Activated CD4-positive, CD25-positive, alpha-beta regulatory T cell treated with anti-CD3 and anti-CD28 coated beads, Interleukin-2, amount 50 U/mL, for 24 hours (primary cell): ENCODE data around the gene RPL10A.
A peak's percentile ranks its signal among the peaks of the same experiment; 100 is the strongest.
"Not testable (repeated sequence)": the region's sequence is repeated elsewhere in the genome, so short reads cannot be mapped to it uniquely, and the experiment has no call there.

Experiments
- ATAC-seq, 2 donors: fragments of 150-1000 bp; cut with Tn5 transposase; one replicate each; pipeline ENCODE4 v1.10.0; 2021; ENCODE audit warnings: mild to moderate bottlenecking in 1 of 2, moderate library complexity in 1 of 2

RPL10A gene

DNA sequence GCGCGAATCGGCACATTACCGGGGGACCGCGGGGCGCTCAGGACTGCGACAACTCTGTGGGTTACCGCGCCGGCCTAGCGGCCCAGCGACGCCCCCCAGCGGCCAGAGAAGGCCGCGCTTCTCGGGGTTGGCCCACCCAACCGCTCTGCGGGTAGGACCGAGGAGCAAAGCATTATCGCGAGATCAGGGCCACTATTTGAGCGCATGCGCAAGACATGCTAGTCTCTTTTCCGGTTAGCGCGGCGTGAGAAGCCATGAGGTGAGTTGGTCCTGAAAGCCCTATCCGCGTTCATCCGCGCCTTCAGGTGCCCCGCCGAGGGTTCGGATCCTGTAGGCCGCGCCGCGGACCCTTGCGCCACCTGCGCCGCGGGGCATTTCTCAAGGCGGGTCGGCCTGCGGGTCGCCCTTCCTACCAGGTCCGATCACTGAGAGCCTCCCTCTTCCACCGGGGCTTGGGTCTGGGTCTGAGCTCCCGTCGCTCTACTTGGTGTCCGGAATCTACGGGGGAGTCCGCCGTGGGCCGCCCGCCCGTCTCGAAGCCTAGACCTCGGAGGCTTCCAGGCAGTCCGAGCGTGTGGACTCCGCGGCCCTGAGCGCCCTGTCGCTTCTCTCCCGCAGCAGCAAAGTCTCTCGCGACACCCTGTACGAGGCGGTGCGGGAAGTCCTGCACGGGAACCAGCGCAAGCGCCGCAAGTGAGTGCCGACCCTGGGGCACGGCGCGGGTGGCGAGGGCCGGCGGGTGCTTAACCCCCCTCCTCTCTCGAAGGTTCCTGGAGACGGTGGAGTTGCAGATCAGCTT, at the start of gene RPL10A:
Gene RPL10A (plus strand): TSS at position 221 of the 799 bp plus-strand sequence. CDS start 34 bp downstream, at position 255.
- peak; percentile 90 to 91 for ATAC-seq

- ATAC-seq: peak in 1 of 2 donors; percentile 24
Measured at GRCh38 chr6:35419417-35419816, 48.8 kb upstream of the RPL10A start.

- ATAC-seq: no peak
Measured at GRCh38 chr6:35419961-35420360, 48.2 kb upstream of the RPL10A start.

- ATAC-seq: no peak
Measured at GRCh38 chr6:35425284-35425683, 42.9 kb upstream of the RPL10A start.

DNA sequence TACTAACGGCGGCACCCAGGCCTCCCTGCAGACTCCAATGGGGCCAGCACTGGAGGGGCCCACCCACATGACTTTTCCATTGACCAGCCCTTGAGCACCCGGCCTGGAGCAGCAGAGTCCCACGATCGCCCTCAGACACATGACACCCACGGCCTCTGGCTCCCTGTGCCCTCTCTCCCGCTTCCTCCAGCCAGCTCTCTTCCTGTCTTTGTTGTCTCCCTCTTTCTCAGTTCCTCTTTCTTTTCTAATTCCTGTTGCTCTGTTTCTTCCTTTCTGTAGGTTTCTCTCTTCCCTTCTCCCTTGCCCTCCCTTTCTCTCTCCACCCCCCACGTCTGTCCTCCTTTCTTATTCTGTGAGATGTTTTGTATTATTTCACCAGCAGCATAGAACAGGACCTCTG, 42.1 kb upstream of the RPL10A start:
- ATAC-seq: no peak

GRCh38 chr6:35427435-35427834, 40.8 kb upstream of the RPL10A start:
- ATAC-seq: no peak

DNA sequence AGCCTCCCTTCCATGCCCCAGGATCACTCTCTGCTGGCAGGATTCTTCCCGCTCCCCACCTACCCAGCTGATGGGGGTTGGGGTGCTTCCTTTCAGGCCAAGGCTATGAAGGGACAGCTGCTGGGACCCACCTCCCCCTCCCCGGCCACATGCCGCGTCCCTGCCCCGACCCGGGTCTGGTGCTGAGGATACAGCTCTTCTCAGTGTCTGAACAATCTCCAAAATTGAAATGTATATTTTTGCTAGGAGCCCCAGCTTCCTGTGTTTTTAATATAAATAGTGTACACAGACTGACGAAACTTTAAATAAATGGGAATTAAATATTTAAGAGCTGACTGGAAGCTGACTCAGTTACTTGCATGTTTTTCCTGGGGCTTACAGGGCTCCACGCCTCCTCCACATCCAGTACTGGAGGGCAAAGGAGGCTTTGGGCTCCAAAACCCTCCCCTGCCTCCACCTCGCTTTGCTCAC, 40.3 kb upstream of the RPL10A start:
- no peak for ATAC-seq

DNA sequence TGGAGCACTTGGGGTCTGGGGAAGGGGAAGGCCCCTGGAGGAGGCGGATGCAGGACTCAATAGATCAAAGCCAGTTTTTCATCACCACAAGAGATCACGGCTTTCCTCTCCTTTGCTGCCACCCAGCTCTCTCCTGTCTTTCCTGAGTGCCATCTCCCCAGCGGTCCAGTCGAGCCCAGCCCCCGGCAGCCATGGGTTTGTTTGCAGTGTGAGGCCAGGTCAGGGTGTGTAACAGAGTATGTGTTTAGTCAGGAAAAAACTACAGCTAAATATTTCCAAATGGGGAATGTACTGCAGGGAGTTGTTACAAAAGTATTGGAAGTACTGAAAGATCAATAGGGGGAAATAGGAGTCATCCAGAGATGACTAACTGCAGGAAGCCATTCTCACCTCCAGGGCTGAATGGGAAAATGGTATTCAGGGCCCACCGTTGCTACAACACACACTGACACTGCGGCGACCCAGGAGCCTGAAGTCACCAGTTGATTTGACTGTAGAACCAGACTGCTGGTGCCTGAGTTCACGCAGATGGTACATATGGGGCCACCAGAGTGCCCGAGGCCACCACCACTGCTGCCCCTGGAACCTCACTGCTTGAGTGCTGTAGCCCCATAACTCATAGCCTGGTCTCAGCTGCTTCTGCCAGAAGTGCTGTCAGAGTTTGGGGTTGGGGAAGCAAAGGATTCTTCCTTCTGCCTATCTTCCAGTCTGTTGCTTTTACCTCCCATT, 39.6 kb upstream of the RPL10A start:
- ATAC-seq: no peak

DNA sequence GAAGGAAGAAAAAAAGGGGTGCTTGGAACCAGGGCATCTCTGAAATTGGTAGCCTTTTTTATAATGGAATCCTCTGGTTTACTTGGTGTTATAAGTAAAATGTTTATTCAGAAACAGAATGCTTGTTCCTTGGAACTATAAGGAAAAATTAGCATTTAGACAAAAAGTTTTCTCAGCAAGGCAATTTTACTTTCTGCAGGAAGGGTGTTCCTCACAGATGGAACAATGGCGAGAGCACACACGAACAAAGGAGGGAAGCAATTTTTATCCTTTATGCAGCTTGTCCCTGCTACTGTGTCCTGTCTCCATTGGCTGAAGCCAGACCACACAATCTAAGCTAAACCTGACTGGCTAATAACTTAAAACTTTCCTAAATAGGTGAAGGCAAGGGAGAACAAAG, 38.7 kb upstream of the RPL10A start:
- no peak for ATAC-seq

DNA sequence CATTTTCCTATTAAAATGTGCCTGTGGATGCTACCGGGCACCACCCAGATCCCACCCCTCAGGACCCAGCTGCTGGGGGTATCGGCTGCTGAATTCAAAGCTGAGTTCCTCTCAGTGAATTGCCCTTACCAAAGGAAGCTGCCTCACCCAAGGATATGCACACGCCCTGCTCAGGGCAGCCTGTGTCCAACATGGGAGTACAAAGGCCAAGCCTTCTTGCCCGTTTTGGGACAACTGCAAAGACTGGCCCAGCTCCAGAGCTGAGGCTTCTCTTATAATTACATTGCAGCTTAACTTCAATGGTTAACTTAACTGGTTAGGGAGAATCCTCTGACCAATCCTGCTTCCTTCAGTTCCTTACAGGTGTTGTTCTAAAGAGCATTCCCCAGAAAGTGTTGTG, 35.9 kb upstream of the RPL10A start:
- no peak for ATAC-seq

DNA sequence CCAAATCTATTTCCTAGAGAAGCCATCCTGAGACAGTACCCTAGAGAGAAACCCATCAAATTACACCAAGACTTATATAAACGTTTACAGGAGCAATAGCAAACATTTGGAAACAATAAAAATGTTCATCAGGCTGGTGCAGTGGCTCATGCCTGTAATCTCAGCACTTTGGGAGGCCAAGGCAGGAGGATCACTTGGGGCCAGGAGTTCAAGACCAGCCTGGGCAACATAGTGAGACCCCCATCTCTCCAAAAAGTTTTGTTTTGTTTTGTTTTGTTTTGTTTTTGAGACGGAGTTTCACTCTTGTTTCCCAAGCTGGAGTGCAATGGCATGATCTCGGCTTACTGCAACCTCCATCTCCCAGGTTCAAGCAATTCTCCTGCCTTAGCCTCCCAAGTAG, 35.5 kb upstream of the RPL10A start:
- ATAC-seq: not testable (repeated sequence)

- no peak for ATAC-seq
Measured at GRCh38 chr6:35435074-35435837, 32.9 kb upstream of the RPL10A start.

DNA sequence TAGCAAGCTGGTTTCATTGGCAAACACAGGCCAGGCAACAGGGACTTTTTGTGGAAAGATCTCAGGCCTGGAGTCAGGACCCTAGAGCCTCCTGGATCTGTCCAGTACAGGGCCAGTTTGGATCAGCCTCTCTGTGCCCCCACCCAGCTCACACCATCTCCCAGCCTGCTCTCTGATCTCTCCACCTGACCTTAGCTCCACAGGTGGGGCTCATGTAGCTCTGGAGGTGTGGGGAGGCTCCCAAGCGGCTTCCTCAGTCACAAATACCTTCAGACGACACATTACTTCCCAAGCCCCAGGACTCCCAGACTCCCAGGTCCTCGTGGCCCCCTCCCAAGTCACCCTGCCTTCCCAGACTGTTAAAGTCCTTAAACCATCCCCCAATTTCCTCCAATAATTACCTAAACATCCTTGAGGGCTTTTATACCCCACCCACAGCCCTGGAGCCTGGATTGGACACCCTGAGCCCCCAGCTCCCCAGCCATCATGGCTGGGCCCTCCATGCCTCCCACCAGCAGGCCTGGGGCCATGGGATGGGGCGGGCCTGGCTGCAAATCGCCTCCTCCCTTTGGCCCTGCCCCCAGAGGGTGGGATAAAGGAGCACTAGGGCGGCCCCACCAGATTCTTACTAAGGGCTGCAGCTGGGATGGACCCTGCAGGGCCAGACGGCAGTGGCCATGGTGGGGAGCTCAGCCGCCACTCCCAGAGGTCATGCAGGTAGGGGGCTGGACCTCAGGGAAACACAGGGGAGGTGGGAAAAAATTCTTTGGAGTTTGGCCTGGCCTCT, 31.9 kb upstream of the RPL10A start:
- no peak for ATAC-seq

DNA sequence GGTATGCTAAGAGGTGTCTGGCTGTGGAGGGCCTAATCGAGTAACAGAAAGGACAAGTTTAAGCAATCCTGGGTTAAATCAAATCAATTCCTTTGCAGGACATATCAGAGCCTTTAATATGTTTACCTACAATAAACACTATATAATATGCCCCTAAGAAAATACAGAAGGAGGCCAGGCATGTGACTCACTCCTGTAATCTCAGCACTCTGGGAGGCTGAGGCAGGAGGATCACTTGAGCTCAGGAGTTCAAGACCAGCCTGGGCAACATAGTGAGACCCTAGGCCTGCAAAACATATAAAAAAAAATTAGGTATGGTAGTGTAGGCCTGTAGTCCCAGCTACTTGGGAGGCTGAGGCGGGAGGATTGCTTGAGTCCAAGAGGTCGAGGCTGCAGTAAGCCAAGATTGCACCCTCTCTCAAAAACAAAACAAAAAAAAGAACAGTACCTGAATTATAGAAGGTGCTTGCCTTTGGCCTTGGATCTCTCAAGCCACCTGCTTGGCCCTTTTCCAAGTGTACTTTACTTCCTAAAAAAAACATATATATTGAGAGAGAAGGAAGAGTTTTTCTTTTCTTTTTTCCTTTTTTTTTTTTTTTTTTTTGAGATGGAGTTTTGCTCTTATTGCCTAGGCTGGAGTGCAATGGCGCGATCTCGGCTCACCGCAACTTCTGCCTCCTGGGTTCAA, 29.7 kb upstream of the RPL10A start:
- ATAC-seq: not testable (repeated sequence)

DNA sequence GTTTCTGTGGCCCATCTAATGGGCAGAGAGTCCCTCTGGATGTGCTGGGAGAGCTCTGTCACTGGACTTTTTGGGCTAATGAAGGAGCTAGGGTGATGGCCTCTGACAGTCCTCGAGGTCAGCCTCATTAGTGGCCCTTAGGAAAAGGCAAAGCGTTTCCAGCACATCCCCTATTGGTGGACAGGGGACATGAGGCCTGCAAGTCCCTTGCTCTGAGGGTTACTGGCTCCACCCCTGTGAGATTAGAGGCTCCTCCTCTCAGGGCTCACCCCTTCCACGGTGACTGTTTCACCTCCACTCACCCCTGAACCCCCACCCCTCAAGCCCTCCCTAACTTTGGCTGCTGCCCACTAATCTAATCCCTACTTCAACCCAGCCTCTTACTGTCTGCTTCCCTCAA, 28.9 kb upstream of the RPL10A start:
- ATAC-seq: no peak

- ATAC-seq: no peak
Measured at GRCh38 chr6:35441205-35441604, 27.0 kb upstream of the RPL10A start.

DNA sequence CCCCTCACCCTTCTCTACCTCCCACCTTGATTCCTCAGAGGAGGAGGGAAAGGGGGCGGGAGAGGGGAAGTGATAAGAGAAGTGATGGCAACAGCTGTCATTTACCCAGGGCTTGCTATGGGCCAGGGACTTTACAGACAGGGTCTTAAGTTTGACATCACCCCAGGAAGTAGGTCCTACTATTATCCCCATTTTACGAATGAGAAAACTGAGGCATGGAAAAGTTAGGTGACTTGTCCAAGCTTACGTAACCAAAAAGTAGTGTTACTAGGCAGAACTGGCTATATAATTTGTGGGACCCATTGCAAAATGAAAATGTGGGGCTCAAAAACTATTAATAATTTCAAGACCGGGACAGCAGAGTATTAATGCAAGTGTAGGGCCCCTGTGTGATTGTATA, 26.6 kb upstream of the RPL10A start:
- ATAC-seq: no peak

DNA sequence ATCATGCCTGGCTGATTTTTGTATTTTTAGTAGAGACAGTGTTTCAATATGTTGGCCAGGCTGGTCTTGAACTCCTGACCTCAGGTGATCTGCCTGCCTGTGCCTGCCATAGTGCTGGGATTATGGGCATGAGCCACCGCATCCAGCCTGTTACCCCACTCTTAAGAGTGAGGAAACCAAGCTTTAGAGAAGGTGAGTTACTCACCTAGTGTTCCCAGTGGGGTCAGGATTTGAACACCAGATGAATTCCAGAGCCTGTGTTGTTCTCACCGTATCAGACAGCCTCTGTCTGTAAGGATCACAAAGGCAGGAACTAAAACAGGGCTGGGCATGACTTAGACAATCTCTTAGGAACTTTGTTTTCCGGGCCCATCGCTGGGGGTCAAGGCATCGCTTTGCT, 25.5 kb upstream of the RPL10A start:
- ATAC-seq: no peak

- ATAC-seq: no peak
Measured at GRCh38 chr6:35443341-35444030, 24.7 kb upstream of the RPL10A start.

DNA sequence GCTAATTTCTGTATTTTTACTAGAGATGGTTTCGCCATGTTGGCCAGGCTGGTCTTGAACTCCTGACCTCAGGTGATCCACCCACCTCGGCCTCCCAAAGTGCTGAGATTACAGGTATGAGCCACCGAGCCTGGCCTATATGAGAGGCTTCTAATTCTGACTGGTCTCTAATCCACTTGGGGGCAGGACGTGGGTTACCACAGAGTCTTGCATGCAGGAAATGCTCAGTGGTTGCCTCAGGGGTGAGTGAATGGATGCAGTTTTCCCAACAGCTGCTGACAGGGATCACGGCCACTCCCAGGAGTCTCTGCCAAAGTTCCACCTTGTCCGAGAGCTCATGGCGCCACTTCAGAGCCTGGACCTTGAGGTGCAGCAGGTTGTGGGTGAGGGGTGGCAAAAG, 22.5 kb upstream of the RPL10A start:
- no peak for ATAC-seq

DNA sequence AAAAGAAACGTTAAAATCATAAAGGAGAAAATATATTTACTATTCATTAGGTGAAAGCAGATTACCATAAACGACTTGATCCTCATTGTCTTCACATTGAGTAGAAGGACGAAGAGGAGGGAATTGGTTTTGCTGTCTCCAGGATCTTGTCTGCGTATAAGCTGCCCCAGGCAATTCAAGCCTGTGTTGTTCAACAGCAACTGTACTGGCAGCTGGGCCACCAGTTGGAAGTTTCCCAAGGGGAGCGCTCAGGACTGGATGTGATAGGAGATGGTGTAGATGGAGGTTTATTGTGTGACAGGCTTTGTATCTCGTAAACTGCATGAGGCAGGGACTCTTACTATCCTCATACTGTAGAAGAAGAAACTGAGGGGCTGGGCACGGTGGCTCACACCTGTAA, 20.0 kb upstream of the RPL10A start:
- no peak for ATAC-seq
